ENCODE results near the gene WDR27. TPM values are rescaled to one million over a fixed set of nuclear protein-coding genes. Genes with fewer than 3 reads are reported as not detected.

The WDR27 gene
- total RNA-seq, 1 donor from 2014 or later = 18.3 TPM

- no peak for DNase-seq (ENCODE audit: low spot score in 2 of 2)
- no peak for FAIRE-seq
Measured at GRCh38 chr6:169642455-169642854, 59.4 kb downstream of the WDR27 start.

- DNase-seq (ENCODE audit: low spot score in 2 of 2) (no peak), FAIRE-seq (no peak)
Measured at GRCh38 chr6:169641461-169642085, 60.3 kb downstream of the WDR27 start.

GRCh38 chr6:169640983-169641382 is 60.8 kb downstream of the WDR27 start:
- DNase-seq (ENCODE audit: low spot score in 2 of 2) (no peak), FAIRE-seq (no peak)

GRCh38 chr6:169640351-169640852 is 61.4 kb downstream of the WDR27 start:
- FAIRE-seq (no peak), DNase-seq (ENCODE audit: low spot score in 2 of 2) (peak in 1 of 2 donors; percentile 33)

GRCh38 chr6:169639653-169640278 is 62.1 kb downstream of the WDR27 start:
- no peak for DNase-seq (ENCODE audit: low spot score in 2 of 2)
- FAIRE-seq = no peak

- no peak for DNase-seq (ENCODE audit: low spot score in 2 of 2)
- no peak for FAIRE-seq
Measured at GRCh38 chr6:169638915-169639314, 62.9 kb downstream of the WDR27 start.

- FAIRE-seq (no peak), DNase-seq (ENCODE audit: low spot score in 2 of 2) (no peak)
Measured at GRCh38 chr6:169638388-169638787, 63.4 kb downstream of the WDR27 start.

- DNase-seq (ENCODE audit: low spot score in 2 of 2) (no peak), FAIRE-seq (no peak)
Measured at GRCh38 chr6:169635345-169635744, 66.5 kb downstream of the WDR27 start.

GRCh38 chr6:169632841-169633240 is 69.0 kb downstream of the WDR27 start:
- FAIRE-seq = no peak
- no peak for DNase-seq (ENCODE audit: low spot score in 2 of 2)

- DNase-seq (ENCODE audit: low spot score in 2 of 2) = no peak
- FAIRE-seq = peak; percentile 50
Measured at GRCh38 chr6:169629256-169629655, 72.6 kb downstream of the WDR27 start.

GRCh38 chr6:169627736-169628607 is 73.9 kb downstream of the WDR27 start:
- FAIRE-seq (no peak), DNase-seq (ENCODE audit: low spot score in 2 of 2) (no peak)

GRCh38 chr6:169626649-169627048 is 75.2 kb downstream of the WDR27 start:
- FAIRE-seq (no peak), DNase-seq (ENCODE audit: low spot score in 2 of 2) (no peak)

GRCh38 chr6:169626169-169626568 is 75.7 kb downstream of the WDR27 start:
- no peak for FAIRE-seq
- DNase-seq (ENCODE audit: low spot score in 2 of 2) = no peak

GRCh38 chr6:169625376-169625775 is 76.5 kb downstream of the WDR27 start:
- FAIRE-seq = no peak
- no peak for DNase-seq (ENCODE audit: low spot score in 2 of 2)

- DNase-seq (ENCODE audit: low spot score in 2 of 2) (no peak), FAIRE-seq (no peak)
Measured at GRCh38 chr6:169624785-169625184, 77.0 kb downstream of the WDR27 start.

GRCh38 chr6:169623975-169624374 is 77.9 kb downstream of the WDR27 start:
- DNase-seq (ENCODE audit: low spot score in 2 of 2) (no peak), FAIRE-seq (no peak)

GRCh38 chr6:169623343-169623742 is 78.5 kb downstream of the WDR27 start:
- FAIRE-seq (no peak), DNase-seq (ENCODE audit: low spot score in 2 of 2) (no peak)

GRCh38 chr6:169622618-169623017 is 79.2 kb downstream of the WDR27 start:
- DNase-seq (ENCODE audit: low spot score in 2 of 2) (no peak), FAIRE-seq (no peak)

GRCh38 chr6:169621311-169621710 is 80.5 kb downstream of the WDR27 start:
- DNase-seq (ENCODE audit: low spot score in 2 of 2) (no peak), FAIRE-seq (no peak)

- FAIRE-seq (no peak), DNase-seq (ENCODE audit: low spot score in 2 of 2) (no peak)
Measured at GRCh38 chr6:169620171-169621130, 81.4 kb downstream of the WDR27 start.

Data from frontal cortex (tissue), 4 donors.